Esophagus muscularis mucosa (tissue), 4 donors: ENCODE results near the gene AP1B1.

Experiments used
- CTCF ChIP-seq, 3 experiments: fragments of 200-600 bp in 2 of 3; fragments of 450-650 bp in 1 of 3; sonication (generic) in 2 of 3; IDR thresholded peaks; one replicate each; pipeline ENCODE4 v1.5.1; 2017 to 2019; ENCODE audit warnings: antibody characterized with exemption in 3 of 3, mild to moderate bottlenecking in 2 of 3, moderate library complexity in 1 of 3
- EP300 ChIP-seq: sonication (generic); formaldehyde crosslinking; IDR thresholded peaks from one replicate; pipeline ENCODE4 v1.6.1; 2017; ENCODE audit warnings: antibody characterized with exemption
- POLR2A ChIP-seq: fragments of 450-650 bp; IDR thresholded peaks from one replicate; pipeline ENCODE4 v1.6.1; 2017; ENCODE audit warnings: antibody characterized with exemption, moderate library complexity, mild to moderate bottlenecking, low read depth

GRCh38 chr22:29431986-29432385 lies 43.6 kb upstream of the AP1B1 start:
- no peak for TF ChIP-seq CTCF (IDR thresholded peaks at IDR 0.05)
- TF ChIP-seq POLR2A, result no peak
- TF ChIP-seq EP300, result no peak
